Measurements from ENCODE around the gene EPB42.

DNA sequence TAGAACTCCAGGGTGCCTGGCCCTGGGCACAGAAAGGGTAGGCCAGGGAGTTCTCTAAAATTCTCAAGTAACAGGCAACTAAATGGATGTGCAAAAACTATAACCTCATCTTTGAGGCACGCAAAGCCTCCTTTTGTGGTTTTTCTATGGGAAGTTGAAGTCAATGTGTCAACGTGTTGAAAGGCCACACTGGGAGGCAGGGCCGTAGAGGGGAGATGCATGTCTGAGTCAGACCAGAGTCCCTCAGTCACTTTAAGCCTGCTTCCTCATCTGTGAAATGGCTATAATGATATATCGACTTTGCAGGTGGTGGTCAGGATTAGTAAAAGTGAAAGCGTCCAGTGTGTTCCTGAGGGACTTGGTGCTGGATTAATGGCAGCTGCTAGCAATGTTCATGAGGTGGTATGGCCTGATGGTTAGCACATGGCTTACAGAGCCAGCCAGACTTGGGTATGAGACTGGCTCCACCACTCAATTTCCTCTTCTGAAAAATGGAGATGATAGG, 28.9 kb upstream of the EPB42 start:
- TF ChIP-seq POLR2A (IDR thresholded peaks at IDR 0.05; ENCODE audit: low read depth, low read length) (no peak), POLR2AphosphoS5 (IDR thresholded peaks at IDR 0.05; ENCODE audit: low read depth, low read length) (no peak), TAF1 (IDR thresholded peaks at IDR 0.05; ENCODE audit: low read depth, low read length) (no peak), POU2F2 (IDR thresholded peaks at IDR 0.05; ENCODE audit: low read depth, low read length) (peak; percentile 68)

All from GM12891 (cell line).